Fibroblast of lung (primary cell): ENCODE measurements around the gene GMNN. TPM values are rescaled to one million over a fixed set of nuclear protein-coding genes. Genes with fewer than 3 reads are reported as not detected.

Experiments used
- DNase-seq, 2 donors: peaks; one replicate each; pipeline versions ENCODE4 v3.0.0 to v3.0.0-alpha.2; 2010; ENCODE audit warnings: low read depth in 2 of 2
- H2AFZ ChIP-seq: 2 replicates; pipeline ENCODE4 v1.5.1; 2012; ENCODE audit warnings: low read length, control low read depth, inconsistent platforms
- H3K27ac ChIP-seq: 2 replicates; pipeline ENCODE4 v1.5.1; 2011; ENCODE audit warnings: low read length, control low read depth; ENCODE audit not compliant: insufficient read depth
- H3K27me3 ChIP-seq: 2 replicates; pipeline ENCODE4 v1.5.1; 2011; ENCODE audit warnings: mild to moderate bottlenecking, low read length; ENCODE audit not compliant: control insufficient read depth, insufficient read depth
- H3K36me3 ChIP-seq: 2 replicates; pipeline ENCODE4 v1.5.1; 2011; ENCODE audit warnings: low read length; ENCODE audit not compliant: control insufficient read depth, insufficient read depth
- H3K4me1 ChIP-seq: 2 replicates; pipeline ENCODE4 v1.5.1; 2011; ENCODE audit warnings: low read length; ENCODE audit not compliant: control insufficient read depth, insufficient read depth; ENCODE audit errors: extremely low read depth
- H3K4me2 ChIP-seq: 2 replicates; pipeline ENCODE4 v1.5.1; 2011; ENCODE audit warnings: low read length, control low read depth; ENCODE audit not compliant: insufficient read depth; ENCODE audit errors: extremely low read depth
- H3K4me3 ChIP-seq, 4 experiments: fragments of 200-600 bp in 1 of 4; sonication (generic) in 1 of 4; replicated peaks in 1 of 4; 2 replicates each; pipeline ENCODE4 v1.5.1; 2011 to 2016; ENCODE audit warnings: low read length in 4 of 4, low read depth in 3 of 4, mild to moderate bottlenecking in 3 of 4, control low read depth in 2 of 4, inconsistent platforms in 1 of 4, mixed read lengths in 1 of 4; ENCODE audit not compliant: insufficient read depth in 1 of 4; ENCODE audit errors: control extremely low read depth in 1 of 4
- H3K79me2 ChIP-seq: 2 replicates; pipeline ENCODE4 v1.5.1; 2012; ENCODE audit warnings: mild to moderate bottlenecking, low read length, inconsistent platforms; ENCODE audit not compliant: control insufficient read depth, insufficient read depth
- H3K9ac ChIP-seq: 2 replicates; pipeline ENCODE4 v1.5.1; 2011; ENCODE audit warnings: mild to moderate bottlenecking, low read length, control low read depth; ENCODE audit not compliant: insufficient read depth
- H3K9me3 ChIP-seq: 2 replicates; pipeline ENCODE4 v1.5.1; 2012; ENCODE audit warnings: low read depth, low read length; ENCODE audit not compliant: control insufficient read depth, insufficient read depth
- H4K20me1 ChIP-seq: 2 replicates; pipeline ENCODE4 v1.5.1; 2011; ENCODE audit warnings: low read length; ENCODE audit not compliant: control insufficient read depth, insufficient read depth; ENCODE audit errors: extremely low read depth
- EZH2 ChIP-seq: IDR thresholded peaks from 2 replicates; pipeline ENCODE4 v1.5.1; 2012; ENCODE audit warnings: low read length, control low read depth, mild to moderate bottlenecking; ENCODE audit errors: missing control alignments
- polyA plus RNA-seq, 2 donors: library from polyadenylated mRNA; depleted of rRNA in 1 of 2; stranded (reverse) in 1 of 2; unstranded in 1 of 2; fragments of >200 nt; gene quantifications; 2 replicates each; pipeline ENCODE4 v1.2.1, GENCODE V29; 2011 to 2012; ENCODE audit warnings: missing spikeins in 1 of 2
- total RNA-seq: library from RNA; depleted of rRNA; stranded (reverse); fragments of >200 nt; gene quantifications from 2 replicates; pipeline ENCODE4 v1.2.1, GENCODE V29; 2014
- TF ChIP-seq, protein P1 (sequence below), 2 donors: IDR thresholded peaks in 1 of 2; conservative IDR thresholded peaks in 1 of 2; 1 replicate in 1 of 2; 2 replicates in 1 of 2; pipeline ENCODE4 v1.5.1; 2011 to 2012; ENCODE audit warnings: low read length in 2 of 2, control low read depth in 1 of 2, inconsistent platforms in 1 of 2, low read depth in 1 of 2, mild to moderate bottlenecking in 1 of 2

The GMNN gene
- total and polyA plus RNA-seq, 2 donors (not counting 1 experiment from before 2014, with no cell fraction given) = 12.9 to 18.9 TPM

DNA sequence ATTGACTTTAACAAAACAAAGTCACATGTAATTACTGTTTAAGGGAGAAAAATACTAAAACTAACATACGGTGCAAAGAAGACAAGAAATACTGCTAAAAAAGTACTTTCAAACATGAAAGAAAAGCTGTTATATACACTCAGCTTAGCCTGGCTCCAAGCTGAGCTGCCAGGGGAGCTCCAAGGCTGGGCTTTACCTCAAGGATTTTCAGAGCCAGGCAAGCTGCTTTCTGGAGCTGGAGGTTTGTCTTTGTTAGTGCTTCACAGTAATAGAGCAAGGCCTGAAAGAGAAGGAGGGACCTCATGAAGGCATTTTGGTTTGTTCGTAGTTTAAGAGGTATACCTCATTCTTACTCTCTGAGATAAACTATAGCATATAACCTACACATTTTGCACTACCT lies 43.6 kb downstream of the GMNN start:
- H2AFZ ChIP-seq = no peak overlapping the region
- H3K4me1 ChIP-seq = no peaks in the 10 kb centered on the region
- TF ChIP-seq, protein P1, sequence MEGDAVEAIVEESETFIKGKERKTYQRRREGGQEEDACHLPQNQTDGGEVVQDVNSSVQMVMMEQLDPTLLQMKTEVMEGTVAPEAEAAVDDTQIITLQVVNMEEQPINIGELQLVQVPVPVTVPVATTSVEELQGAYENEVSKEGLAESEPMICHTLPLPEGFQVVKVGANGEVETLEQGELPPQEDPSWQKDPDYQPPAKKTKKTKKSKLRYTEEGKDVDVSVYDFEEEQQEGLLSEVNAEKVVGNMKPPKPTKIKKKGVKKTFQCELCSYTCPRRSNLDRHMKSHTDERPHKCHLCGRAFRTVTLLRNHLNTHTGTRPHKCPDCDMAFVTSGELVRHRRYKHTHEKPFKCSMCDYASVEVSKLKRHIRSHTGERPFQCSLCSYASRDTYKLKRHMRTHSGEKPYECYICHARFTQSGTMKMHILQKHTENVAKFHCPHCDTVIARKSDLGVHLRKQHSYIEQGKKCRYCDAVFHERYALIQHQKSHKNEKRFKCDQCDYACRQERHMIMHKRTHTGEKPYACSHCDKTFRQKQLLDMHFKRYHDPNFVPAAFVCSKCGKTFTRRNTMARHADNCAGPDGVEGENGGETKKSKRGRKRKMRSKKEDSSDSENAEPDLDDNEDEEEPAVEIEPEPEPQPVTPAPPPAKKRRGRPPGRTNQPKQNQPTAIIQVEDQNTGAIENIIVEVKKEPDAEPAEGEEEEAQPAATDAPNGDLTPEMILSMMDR (conservative IDR thresholded peaks at IDR 0.05 in 1 of 2, IDR thresholded peaks at IDR 0.05 in 1 of 2; ENCODE audit: low read depth in 1 of 2, low read length in 2 of 2) = no peak
- no peak for TF ChIP-seq EZH2
- no peaks in the 10 kb centered on the region for H4K20me1 ChIP-seq
- H3K4me3 ChIP-seq = no peak overlapping the region
- H3K36me3 ChIP-seq = no peaks in the 10 kb centered on the region
- no peaks in the 10 kb centered on the region for H3K9me3 ChIP-seq
- no peak for DNase-seq
- H3K27me3 ChIP-seq = no peaks in the 10 kb centered on the region
- H3K9ac ChIP-seq = no peak overlapping the region
- H3K4me2 ChIP-seq = no peak overlapping the region
- no peak overlapping the region for H3K27ac ChIP-seq
- no peaks in the 10 kb centered on the region for H3K79me2 ChIP-seq

DNA sequence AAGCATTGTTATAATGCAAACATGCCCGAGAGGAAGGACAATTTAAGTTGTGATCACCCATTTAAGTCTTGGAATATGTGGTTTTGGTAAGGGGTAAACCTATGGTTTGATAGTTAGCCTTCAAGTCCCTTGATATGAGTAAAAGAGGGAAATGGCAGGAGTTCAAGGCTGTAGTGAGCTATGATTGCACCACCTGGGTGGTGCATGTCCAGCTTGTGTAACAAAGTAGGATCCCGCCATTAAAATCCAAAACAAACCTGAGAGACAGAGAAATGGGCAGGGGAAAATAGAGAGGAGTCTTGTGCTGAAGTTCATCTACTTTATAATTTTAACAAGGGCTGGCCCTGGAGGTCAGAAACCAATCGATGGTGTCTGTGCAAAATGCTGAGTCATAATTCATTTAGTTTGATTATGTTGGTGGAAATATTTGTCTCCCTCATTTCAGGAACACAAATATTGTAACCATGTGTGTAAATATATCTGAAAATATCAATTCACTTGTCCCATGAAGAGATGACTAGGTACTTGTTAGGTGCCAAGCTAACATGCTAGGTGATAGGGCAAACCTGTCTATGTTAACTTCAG lies 47.2 kb downstream of the GMNN start:
- H3K4me2 ChIP-seq = no peak overlapping the region
- H3K4me1 ChIP-seq = no peaks in the 10 kb centered on the region
- H2AFZ ChIP-seq = no peak overlapping the region
- H3K9ac ChIP-seq = no peak overlapping the region
- no peaks in the 10 kb centered on the region for H4K20me1 ChIP-seq
- DNase-seq = no peak
- no peak overlapping the region for H3K27ac ChIP-seq
- no peak overlapping the region for H3K4me3 ChIP-seq
- H3K36me3 ChIP-seq = no peaks in the 10 kb centered on the region
- no peaks in the 10 kb centered on the region for H3K27me3 ChIP-seq
- H3K9me3 ChIP-seq = no peaks in the 10 kb centered on the region
- no peaks in the 10 kb centered on the region for H3K79me2 ChIP-seq
- TF ChIP-seq, protein P1 (conservative IDR thresholded peaks at IDR 0.05 in 1 of 2, IDR thresholded peaks at IDR 0.05 in 1 of 2; ENCODE audit: low read depth in 1 of 2, low read length in 2 of 2) = no peak
- no peak for TF ChIP-seq EZH2

- Histone ChIP-seq H3K4me3 (no peak overlapping the region), H3K36me3 (no peaks in the 10 kb centered on the region), H3K79me2 (no peaks in the 10 kb centered on the region), H3K27ac (no peak overlapping the region), H3K27me3 (no peaks in the 10 kb centered on the region), H3K4me1 (no peaks in the 10 kb centered on the region), H3K9me3 (no peaks in the 10 kb centered on the region), H2AFZ (no peak overlapping the region), H3K9ac (no peak overlapping the region), H3K4me2 (no peak overlapping the region), H4K20me1 (no peaks in the 10 kb centered on the region)
- DNase-seq = peak; percentile 33 to 50
- TF ChIP-seq EZH2 = no peak
- TF ChIP-seq, protein P1 (conservative IDR thresholded peaks at IDR 0.05 in 1 of 2, IDR thresholded peaks at IDR 0.05 in 1 of 2; ENCODE audit: low read depth in 1 of 2, low read length in 2 of 2) = no peak
These were observed 48.0 kb downstream of the GMNN start for GRCh38 chr6:24822696-24823095.
